Left renal pelvis (tissue), 4 donors: Measurements from ENCODE around the gene SNX21. TPM values are rescaled to one million over a fixed set of nuclear protein-coding genes. Genes with fewer than 3 reads are reported as not detected.
"Not testable (repeated sequence)": the region's sequence is repeated elsewhere in the genome, so short reads cannot be mapped to it uniquely, and the experiment has no call there.

Source experiments
- DNase-seq, 4 donors: peaks; one replicate each; pipeline ENCODE4 v3.0.0-alpha.2; 2013; ENCODE audit warnings: low read depth in 4 of 4, low spot score in 3 of 4
- polyA plus RNA-seq, 4 donors: library from polyadenylated mRNA; unstranded; fragments of 120-200 nt; gene quantifications; one replicate each; pipeline ENCODE4 v1.2.1, GENCODE V29; 2013; ENCODE audit not compliant: insufficient read length in 4 of 4

SNX21 gene, protein sequence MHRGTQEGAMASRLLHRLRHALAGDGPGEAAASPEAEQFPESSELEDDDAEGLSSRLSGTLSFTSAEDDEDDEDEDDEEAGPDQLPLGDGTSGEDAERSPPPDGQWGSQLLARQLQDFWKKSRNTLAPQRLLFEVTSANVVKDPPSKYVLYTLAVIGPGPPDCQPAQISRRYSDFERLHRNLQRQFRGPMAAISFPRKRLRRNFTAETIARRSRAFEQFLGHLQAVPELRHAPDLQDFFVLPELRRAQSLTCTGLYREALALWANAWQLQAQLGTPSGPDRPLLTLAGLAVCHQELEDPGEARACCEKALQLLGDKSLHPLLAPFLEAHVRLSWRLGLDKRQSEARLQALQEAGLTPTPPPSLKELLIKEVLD
- polyA plus RNA-seq, result 10 to 100 TPM; 11.5 to 21.1 (median 15.8) TPM

DNA sequence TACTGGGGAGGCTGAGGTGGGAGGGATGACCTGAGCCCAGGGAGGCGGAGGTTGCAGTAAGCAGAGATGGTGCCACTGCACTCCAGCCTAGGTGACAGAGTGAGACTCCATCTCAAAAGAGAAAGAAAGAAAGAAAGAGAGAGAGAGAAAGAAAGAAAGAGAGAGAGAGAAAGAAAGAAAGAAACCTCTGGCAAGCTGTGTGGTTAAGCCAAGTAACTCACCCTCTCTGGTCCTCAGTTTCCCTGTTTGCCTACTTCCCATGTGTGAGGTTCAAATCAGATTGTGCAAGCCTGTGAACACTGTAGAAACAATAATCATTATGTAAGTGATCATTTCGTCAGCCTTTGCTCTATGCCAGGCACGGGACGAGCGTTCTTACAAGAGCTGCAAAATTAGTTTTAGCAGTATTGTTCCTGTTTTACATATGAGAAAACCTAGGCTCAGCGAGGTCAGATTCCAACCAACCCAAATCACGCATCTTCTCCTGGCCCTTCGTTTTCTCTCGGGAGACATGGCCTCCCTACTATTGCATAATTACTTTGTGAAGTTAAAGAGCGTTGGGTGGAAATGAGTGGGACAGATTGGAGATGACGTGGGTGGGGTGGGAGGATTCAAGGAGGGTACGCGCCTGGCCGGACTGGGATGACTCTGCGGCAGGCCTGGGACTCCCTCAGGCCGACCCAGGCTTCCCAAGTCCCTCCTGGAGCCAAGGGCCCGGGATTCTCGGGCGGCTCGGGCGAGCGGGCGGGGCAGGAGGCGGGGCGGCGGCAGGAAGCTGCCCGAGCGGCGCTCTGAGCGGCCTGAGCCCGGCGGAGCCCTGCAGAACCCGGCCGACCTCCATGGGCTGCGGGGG lies at the start of gene SNX21:
Gene SNX21 (plus strand): TSS at position 770 of the 853 bp plus-strand sequence. CDS start 121 bp downstream, outside the sequence.
- DNase-seq, result peak in 1 of 4 donors; percentile 68

DNA sequence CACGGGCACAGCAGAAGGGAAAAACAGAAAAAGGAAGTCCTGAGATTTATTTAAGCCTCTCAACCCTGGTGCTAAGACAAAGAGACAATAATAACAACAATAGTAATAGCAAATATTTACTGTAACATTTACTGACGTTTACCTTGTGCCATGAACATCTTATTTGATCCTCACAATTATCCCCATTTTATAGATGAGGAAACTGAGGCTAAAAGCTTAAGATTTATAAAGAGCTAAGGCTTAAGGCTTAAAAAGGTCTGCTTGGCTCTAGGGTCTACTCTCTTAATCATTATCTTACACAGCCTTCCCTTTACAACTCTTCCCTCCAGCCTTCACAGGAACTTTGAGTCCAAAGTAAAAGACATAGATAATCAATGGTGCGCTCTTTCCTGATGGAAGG lies 45.2 kb upstream of the SNX21 start:
- no peak for DNase-seq

DNA sequence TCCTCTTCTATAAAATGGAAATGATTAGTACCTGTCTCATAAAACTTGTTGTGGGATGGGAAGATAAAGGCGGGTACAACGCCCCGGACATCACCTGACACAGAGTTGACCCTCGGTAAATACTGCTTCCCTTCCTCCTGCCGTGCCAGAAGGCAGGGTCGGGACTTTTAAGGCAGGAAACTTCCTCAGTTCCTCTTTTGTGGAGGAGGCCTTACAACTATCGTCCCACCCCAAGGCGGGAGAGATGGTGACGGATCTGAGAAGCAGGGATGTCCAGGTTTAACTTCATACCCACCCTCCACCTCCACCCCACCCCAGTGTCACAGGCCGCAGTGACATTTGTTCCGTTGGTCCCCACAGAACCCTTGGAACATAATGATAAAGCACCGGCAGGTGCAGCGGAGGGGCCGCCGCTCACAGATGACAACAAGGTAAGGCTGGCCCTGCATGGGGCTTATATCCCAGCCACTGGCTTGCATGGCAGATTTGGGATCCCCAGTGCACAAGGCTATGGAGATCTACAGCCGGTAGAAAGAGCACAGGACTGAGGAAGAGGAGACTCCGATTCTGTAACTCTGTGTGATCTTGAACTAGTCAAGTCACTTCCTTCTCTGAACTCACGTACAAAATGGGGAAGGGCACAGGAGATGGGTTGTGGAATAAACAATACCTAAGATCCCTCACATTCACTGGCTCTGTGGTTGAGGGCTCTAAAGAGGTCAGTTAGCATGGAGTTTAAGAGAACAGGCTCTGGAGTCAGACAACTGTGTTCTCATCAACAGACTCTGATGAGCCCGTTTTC lies 41.1 kb upstream of the SNX21 start:
- DNase-seq, result no peak

DNA sequence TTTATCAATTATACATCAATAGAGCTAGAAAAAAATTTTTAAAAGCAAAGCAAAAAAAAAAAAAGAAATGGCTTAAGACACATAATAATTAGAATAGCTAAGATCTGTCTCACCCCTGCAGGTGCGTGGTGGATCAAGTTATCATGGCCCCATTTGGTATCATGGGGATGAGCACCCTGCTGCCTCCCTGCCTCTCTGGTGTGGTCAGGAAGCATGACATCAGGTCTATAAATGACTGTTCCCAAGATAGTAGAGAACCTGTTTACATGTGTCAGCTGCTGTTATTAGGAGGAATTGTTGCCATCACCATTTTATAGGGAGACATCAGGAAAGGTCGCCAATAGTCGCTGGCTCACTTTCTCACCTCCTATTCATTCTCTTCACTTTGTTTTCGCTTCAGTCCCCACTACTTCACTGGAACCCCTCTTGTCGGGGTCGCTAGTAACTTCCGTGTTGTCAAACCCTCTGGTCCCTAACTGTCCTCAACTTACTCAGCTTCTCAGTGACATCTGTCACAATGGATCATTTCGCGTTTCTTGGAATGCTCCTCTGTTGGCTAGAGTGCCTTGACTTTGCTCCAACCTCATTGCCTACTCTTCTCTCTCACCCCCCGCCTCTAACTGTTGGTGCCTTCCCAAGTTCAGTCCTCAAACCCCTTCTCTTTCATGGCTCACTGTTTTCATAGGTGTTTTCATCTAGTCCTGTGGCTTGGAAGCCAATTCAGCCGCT lies 37.1 kb upstream of the SNX21 start:
- no peak for DNase-seq

DNA sequence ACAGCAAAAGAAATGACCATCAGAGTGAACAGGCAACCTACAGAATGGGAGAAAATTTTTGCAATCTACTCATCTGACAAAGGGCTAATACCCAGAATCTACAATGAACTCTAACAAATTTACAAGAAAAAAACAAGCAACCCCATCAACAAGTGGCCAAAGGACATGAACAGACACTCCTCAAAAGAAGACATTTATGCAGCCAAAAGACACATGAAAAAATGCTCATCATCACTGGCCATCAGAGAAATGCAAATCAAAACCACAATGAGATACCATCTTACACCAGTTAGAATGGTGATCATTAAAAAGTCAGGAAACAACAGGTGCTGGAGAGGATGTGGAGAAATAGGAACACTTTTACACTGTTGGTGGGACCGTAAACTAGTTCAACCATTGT lies 36.1 kb upstream of the SNX21 start:
- DNase-seq, result not testable (repeated sequence)

DNA sequence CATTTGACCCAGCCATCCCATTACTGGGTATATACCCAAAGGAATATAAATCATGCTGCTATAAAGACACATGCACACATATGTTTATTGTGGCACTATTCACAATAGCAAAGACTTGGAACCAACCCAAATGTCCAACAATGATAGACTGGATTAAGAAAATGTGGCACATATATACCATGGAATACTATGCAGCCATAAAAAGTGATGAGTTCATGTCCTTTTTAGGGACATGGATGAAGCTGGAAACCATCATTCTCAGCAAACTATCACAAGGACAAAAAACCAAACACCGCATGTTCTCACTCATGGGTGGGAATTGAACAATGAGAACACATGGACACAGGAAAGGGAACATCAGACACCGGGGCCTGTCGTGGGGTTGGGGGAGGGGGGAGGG lies 35.6 kb upstream of the SNX21 start:
- not testable (repeated sequence) for DNase-seq

DNA sequence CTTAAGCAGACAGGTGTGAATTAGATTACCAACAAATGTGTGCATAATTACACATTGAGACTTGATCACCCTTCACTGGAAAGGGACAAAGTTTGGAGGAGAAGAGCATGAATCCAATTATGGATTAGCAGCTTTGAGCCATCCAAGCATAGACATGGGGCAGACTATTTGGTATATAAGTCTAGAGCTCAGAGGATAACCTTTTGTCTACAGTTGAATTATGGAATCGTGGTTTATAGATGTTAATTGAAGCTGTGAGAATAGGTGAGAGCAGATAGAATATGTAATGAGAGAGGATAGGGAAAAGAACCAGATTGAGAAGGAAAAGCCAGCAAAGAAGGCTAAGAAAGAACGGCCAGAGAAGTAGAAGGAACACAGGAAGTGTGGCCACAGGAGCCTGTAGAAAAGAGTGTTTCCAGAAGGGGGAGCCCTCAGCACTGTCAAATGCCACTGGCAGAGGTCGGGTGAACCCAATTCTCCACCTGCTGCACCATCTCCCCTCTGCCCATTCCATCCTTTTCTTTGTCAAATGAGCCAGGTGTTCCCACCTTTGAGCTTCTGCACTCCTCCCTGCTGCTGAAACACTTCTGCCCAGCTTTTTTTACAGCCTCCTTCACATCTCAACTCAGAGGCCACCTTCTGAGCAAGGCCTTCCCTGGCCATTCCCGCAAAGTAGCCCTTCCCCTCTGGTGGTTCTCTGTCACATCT lies 34.5 kb upstream of the SNX21 start:
- DNase-seq, result no peak

DNA sequence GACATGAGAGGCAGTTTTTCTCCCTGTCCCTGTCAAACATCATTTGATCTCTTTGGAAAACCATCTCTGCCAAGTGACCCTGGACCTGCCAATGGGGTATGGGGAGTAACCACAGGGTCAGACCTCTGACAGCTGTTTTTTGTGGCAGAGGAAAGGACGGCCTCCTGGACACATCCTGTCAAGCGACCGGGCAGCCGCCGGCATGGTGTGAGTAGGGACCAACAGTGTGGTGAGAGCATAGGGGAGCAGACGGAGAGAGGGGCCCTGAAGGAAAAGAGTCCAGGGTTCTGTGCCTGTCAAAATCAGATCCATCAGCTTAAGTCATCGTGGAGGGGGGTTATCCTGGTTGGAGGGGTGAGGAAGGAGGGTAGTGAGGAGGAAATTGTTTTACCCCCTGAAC lies 31.7 kb upstream of the SNX21 start:
- DNase-seq, result no peak

DNA sequence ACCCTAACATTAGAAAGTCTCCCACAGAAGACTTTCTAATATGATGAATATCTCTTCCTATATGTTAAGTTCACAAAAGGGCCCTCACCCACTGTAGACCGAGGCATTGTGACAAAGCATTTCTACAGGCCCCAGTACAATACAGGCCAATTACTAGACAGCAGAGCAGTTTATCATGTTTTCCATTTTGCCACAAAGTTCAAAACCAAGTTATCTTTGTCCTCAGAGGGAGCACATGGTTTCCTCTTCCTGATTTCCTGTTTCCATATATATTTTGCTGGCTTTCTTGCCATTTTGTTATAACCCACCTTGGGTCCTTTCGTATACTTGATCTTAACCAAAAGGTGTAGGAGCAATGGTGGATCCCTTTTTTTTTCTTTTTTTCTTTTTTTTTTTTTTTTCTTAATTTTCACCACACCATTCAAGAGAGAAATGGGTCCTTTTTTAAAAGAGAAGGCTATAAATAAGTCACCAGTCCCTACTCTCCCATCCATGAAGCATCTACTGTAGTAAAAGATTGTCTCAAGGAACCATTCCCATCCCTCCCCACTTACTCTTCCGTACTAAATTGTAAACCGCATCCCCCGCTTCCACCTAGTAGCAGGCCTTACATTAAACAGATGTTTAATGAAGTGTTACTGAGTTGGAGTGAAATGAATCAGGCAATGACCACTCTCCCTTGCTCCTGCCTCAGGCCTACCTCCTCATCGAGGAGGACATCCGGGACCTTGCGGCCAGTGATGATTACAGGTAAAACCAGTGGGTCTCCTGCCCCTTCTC lies 23.2 kb upstream of the SNX21 start:
- DNase-seq, result no peak

DNA sequence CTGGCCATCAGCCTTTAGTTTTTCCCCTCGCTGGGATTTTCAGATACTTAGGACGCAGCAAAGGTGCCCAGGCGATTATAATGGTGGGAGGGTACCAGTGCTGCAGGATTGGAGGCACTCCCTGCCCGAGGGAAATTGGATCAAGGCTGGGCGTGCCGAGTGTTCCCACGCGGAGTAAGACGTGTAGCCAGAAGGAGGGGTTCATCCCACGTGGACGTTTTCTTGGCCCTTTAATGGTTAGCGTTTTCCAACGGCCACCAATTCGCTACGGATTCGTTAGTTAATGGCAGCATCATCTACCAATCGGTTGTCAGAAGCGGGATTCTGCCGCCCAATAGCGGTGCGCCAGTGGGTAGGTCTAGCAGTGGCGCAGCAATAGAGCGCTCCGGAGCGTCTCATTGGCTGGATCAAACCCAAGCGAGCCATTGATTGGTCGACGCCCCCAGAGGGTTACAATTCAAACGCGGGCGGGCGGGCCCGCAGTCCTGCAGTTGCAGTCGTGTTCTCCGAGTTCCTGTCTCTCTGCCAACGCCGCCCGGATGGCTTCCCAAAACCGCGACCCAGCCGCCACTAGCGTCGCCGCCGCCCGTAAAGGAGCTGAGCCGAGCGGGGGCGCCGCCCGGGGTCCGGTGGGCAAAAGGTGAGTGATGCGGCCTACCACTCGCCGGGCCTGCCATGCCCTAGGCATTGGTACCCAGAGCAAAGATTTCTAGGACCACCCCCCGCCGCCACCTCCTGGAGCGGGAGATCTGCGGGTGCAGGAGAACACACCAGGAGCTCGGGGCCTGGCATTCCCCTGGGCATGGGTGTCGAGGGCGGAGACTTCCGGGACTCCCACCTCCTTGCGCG lies 21.2 kb upstream of the SNX21 start, which contains the start of gene UBE2C:
Gene UBE2C (plus strand): TSS at position 488 of the 849 bp plus-strand sequence. CDS start 52 bp downstream, at position 540.
- DNase-seq, result peak; percentile 98 to 99 (median 99)

DNA sequence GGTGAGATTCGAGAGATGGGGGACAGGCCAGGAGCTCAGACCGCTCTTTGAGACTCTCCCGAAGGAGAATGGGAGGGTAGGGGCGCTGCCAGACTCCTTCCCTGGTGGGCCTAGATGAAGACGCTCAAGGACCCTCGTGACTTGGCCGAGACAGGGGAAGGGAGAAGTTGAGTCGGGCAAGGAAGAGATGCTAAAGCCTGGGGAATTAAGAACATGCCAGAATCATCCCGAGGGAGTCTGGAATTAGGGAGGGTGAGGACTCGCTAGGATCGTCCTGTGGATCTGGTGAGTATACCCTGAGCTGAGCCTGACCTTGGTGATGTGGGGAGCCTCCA lies 20.6 kb upstream of the SNX21 start:
- DNase-seq, result no peak

DNA sequence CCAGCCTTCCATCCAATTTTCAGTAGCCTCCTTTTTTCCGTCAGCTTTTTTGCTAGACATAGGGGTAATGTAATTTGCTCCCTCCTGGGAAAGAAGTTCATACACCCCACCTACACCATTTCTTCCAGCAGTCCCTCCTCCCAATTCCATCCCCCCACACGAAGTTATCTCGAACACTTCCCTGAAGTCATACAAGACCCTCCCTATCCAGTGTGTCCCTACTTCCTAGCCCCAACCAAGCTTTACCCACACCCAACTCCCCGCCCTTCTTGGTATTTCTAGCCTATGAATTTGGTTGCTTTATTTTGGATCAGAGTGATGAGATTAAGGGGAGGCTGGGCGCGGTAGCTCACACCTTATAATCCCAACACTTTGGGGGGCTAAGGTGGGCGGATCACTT lies 20.1 kb upstream of the SNX21 start:
- no peak for DNase-seq

DNA sequence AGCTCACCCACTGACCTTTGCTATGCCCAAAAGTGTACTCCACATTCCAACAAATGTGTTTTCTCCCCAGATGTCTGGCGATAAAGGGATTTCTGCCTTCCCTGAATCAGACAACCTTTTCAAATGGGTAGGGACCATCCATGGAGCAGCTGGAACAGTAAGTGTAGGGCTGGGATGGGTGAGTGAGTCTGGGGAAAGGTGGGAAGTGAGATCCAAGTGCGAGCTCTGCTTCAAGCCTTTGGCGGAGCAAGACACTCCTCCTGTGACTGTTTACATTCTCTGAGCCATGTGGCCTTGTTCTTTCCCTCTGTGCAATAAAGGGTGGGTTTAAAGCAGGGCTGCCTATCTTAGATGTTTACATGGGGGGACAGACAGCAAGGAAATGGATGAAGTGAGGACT lies 19.3 kb upstream of the SNX21 start:
- no peak for DNase-seq

DNA sequence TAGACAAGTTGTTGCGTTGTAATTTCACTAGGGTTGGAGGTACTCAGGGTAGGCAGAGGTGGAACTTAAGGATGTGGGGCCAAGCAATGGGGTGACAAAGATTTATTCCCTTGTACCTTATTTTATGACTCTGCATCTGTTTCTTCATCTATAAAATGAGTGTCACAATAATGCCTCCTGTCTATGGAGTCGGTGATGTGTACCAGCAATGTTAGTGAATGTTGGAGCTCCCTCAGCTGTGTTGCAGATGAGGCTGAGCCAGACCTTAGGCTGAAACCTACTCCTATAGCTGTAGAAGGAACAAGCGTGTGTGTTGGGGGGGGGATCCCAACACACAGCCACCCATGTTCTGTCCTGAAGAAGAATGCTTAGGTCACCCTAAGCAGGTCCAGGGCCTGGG lies 16.6 kb upstream of the SNX21 start:
- no peak for DNase-seq

DNA sequence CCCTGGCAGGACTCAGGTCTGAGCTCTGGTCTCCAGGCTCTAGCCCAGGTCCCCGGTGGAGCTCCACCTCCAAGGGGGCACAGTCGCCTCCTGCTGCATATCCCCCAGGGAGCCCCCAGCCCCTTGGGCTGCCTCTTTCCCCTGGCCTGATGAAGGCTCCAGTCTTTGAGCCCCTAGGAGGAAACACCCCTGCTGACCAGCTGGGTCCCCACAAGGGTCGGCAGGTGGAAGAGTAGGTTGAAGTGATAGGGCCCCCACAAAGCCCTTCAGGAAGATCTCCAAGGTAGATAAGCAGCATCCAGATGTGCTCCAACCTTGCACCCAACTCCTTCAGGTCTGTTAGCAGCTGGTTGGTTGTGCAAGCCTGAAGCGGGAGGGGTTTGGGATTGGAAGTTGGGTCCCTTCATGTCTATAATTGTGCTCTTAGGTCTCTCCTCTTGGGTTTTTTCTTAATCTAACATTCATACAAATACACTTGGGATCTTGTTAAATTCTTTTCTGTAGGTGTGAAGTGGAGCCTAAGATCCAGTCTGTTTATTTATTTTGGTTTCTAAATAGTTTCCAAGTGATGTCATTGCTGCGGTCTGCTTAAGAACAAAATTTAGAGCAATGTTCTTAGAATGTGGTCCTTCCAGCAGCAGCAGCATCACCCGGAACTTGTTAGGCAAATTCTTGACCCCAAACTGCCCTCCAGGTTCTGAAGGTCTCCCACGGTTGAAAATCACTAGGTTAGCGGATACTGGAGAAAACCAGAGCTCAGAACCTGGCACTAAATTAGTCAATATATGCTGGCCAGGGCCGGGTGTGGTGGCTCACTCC lies 16.0 kb upstream of the SNX21 start:
- no peak for DNase-seq

DNA sequence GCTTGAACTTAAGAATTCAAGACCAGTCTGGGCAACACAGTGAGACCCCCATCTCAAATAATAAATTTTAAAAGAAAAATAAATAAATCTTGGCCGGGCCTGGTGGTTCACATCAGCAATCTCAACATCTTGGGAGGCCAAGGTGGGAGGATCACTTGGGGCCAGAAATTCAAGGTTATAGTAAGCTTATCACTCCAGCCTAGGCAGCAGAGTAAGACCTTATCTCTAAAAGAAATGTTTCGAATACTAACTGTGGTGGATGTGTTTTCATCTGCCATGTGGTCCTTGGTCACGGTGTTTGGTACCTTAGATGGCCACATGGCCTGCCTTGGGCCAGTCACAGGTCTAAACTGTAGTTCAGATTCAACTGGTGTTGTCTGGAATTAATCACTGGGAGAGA lies 15.4 kb upstream of the SNX21 start:
- no peak for DNase-seq

DNA sequence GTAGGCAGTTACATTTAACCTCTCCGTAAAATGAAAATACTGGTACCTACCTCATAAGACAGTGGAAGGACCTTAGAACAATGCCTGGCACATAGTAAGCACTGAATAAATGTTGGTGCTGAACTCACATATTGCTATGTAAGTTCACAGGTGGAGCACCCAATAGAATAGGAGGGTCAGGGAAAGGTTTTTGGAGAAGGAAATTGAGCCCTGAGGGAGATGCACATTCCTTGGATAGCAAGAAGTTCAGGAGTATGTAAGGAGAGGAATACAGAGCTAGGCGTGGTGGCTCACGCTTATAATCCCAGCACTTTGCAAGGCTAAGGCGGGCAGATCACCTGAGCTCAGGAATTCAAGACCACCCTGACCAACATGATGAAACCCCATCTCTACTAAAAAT lies 14.1 kb upstream of the SNX21 start:
- DNase-seq, result no peak
